Dedifferentiated amniotic fluid mesenchymal stem cell (primary cell): ENCODE measurements around the gene ACAD10.

ENCODE experiments used
- DNase-seq: peaks from one replicate; pipeline ENCODE4 v3.0.0-alpha.2; 2016; ENCODE audit errors: extremely low spot score

Gene ACAD10

DNA sequence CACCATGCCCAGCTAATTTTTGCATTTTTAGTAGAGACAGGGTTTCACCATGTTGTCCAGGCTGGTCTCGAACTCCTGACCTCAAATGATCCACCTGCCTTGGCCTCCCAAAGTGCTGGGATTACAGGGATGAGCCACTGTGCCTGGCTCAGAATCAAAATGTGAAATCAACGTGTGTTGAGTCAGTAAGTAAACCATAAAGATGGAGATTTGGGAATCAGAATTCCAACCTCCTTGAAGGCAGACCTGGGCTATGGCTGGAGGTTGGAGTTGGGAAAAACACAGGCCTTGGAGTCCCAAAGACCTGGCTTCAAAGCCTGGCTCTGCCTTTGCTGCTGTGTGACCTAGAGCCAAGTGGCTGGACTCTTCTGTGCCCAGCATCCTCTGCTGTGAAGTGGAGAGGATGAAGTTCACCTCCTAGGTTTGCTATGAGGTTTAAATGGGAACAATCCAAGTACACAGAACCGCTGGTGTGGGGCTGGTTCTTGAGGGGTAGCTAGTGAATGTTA lies 91.0 kb downstream of the ACAD10 start:
- no peak for DNase-seq

- no peak for DNase-seq
Observed at GRCh38 chr12:111777345-111778045, 91.6 kb downstream of the ACAD10 start.

- no peak for DNase-seq
Observed at GRCh38 chr12:111780166-111780565, 94.3 kb downstream of the ACAD10 start.

- DNase-seq = no peak
Observed at GRCh38 chr12:111780615-111781014, 94.8 kb downstream of the ACAD10 start.

DNA sequence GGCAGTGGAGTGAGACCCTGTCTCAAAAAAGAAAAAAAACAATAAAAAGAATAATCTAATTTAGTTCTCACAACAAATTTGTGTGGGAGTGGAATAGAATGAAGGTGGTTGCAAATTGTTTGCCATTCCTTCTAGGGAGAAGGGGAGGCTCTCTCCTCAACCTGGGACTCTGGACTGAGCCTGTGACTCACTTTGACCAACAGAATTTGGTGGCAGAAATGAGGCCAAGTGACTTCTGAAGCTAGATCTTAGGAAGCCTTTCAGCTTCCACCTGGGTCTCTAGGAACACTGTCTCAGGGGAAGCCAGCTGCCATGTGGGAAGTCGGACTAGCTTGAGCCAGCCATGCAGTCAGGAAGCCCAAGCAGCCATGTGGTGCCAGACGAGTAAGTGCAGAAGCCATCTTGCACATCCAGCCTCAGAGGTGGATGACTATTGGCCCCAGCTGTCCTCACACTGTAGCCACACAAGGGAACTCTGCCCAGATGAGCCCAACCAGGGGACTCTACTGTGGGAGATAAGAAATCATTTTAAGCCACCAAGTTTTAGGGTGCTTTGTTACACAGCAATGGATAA lies 95.3 kb downstream of the ACAD10 start:
- no peak for DNase-seq

DNA sequence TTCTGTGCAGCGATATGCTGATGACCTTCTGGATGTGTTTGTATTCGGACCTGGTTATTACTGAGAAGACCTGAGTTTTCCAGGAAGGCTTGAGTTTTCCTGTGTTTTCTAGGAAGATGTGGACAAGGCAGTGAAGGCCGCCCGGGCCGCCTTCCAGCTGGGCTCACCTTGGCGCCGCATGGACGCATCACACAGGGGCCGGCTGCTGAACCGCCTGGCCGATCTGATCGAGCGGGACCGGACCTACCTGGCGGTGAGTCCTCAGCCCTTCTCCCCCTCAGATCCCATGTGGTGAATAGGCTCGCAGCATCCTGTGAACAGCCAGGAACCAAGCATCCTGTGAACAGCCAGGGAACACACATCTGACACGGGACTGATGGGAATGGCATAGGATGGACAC lies 97.2 kb downstream of the ACAD10 start:
- no peak for DNase-seq

- no peak for DNase-seq
Observed at GRCh38 chr12:111784953-111785352, 99.1 kb downstream of the ACAD10 start.

- DNase-seq = no peak
Observed at GRCh38 chr12:111785651-111786050, 99.8 kb downstream of the ACAD10 start.

GRCh38 chr12:111788178-111788654 lies 102.4 kb downstream of the ACAD10 start:
- peak; percentile 47 for DNase-seq

GRCh38 chr12:111789779-111790178 lies 103.9 kb downstream of the ACAD10 start:
- no peak for DNase-seq

- DNase-seq = no peak
Observed at GRCh38 chr12:111791507-111791906, 105.7 kb downstream of the ACAD10 start.

DNA sequence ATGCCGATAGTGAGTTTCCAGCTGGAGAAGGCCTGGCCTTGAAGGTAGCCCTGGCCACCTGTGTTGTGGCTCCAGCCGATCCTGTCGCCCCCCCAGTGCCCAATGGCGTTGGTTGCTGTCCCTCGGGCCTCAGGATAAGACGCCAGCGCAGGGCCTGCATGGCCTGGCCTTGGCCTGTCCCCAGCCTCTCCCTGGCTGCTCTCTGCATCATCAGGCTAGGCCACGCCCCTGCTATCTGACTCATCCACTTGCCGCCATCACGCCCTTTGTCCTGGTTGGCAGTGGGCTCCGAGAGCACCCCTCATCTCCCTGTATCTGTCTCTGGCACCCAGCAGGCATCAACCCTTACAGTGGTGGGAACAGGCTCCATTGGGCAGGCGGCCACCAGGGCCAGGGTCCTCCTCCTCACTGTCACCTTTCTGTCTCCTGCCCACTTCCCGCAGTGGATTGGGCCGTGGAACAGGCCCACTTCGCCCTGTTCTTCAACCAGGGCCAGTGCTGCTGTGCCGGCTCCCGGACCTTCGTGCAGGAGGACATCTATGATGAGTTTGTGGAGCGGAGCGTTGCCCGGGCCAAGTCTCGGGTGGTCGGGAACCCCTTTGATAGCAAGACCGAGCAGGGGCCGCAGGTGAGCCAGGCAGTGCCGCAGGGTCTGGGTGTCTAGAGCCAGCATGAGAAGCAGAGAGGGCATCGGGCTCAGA lies 106.5 kb downstream of the ACAD10 start:
- DNase-seq = no peak

DNA sequence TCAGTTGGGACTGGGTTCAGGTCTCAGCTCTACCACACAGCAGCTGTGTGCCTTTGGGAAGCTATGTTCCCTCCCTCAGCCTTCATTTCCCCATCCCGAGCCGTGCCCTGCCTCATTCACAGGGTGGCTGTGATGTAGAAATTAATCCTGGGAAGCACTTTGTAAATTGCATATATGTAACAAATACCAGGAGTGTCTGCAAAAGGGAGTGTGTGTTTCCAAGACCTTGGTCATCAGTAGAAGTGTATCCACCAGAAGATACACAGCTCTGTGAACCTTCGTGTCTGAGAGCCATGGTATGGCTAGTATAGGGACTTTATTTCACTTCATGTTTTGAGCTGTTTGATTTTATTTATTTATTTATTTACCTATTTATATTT lies 107.0 kb downstream of the ACAD10 start:
- no peak for DNase-seq

- DNase-seq = no peak
Observed at GRCh38 chr12:111798182-111798581, 112.3 kb downstream of the ACAD10 start.

DNA sequence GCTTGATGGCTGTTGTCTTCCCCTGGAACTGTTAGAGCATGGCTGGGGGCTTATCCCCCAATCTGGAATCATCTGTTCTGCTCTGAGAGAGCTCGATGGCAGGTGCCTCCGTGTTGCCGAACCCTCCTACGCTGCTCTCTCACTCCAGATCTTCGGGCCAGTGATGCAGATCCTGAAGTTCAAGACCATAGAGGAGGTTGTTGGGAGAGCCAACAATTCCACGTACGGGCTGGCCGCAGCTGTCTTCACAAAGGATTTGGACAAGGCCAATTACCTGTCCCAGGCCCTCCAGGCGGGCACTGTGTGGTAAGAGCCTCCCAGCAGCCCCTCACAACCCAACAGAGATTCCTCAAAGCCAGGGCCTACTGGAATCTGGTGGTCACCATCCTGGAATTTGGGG lies 113.9 kb downstream of the ACAD10 start:
- DNase-seq = no peak

GRCh38 chr12:111803038-111803626 lies 117.3 kb downstream of the ACAD10 start:
- no peak for DNase-seq

DNA sequence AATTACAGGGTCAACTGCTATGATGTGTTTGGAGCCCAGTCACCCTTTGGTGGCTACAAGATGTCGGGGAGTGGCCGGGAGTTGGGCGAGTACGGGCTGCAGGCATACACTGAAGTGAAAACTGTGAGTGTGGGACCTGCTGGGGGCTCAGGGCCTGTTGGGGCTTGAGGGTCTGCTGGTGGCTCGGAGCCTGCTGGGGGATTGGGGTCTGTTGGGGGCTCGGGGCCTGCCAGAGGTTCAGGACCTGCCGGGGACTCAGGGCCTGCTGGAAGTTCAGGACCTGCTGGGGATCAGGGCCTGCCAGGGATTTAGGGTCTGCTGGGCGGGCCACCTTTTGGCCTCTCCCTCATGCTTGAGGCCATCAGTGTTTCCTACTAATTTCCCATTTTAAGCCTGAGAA lies 118.0 kb downstream of the ACAD10 start:
- no peak for DNase-seq

DNA sequence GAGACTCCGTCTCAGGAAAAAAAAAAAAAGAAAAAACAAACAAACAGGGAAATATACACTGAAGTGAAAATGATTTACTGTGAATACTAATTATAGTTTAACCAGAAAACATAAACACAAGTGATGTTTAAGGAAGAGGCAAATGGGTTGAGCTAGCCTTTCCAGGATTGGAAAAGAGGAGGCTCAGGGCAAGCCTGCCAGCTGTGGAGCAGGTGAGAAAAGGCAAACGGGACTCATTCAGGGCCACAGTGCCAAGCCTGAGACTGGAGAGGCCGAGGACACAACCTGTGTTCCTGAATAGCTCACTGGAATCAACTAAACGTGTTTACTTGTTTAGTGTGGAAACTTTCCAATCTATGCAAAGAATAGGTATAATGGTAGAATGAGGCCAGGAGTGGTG lies 120.5 kb downstream of the ACAD10 start:
- DNase-seq = no peak
